OCI-LY7 (cell line): Measurements from ENCODE around the gene PSME3.

Experiments used
- EZH2phosphoT487 ChIP-seq: fragments of 200-600 bp; sonication (generic); IDR thresholded peaks from 2 replicates; pipeline ENCODE4 v1.6.1; 2018; ENCODE audit warnings: low read depth, borderline replicate concordance, mild to moderate bottlenecking, mixed run types, antibody characterized with exemption, low read length, moderate library complexity, mixed read lengths
- TF ChIP-seq, protein P1 (sequence below): fragments of 200-600 bp; sonication (generic); conservative IDR thresholded peaks from 2 replicates; pipeline ENCODE4 v1.5.1; 2014; ENCODE audit warnings: mild to moderate bottlenecking, antibody characterized with exemption, low read length, moderate library complexity, mixed read lengths

DNA sequence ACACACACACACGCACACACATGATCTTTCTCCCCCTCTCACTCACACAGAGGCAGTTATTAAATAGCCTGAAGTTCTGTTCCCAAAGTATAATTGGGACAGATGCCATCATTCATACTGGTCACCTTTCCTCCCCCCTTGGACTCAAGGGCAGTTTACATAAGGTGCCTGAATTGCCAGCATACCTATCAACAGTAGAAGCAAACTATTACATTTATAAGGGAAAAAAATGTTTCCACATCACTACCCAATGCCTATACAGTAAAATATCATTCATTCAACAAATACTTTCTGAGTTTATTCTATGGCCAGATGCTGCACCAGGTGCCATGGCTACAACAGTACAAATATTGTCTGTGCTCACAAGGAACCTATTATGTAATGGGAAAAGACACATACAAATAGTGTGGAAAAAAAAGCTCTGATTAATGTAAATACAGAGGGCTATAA lies 28.3 kb upstream of the PSME3 start:
- TF ChIP-seq, protein P1, sequence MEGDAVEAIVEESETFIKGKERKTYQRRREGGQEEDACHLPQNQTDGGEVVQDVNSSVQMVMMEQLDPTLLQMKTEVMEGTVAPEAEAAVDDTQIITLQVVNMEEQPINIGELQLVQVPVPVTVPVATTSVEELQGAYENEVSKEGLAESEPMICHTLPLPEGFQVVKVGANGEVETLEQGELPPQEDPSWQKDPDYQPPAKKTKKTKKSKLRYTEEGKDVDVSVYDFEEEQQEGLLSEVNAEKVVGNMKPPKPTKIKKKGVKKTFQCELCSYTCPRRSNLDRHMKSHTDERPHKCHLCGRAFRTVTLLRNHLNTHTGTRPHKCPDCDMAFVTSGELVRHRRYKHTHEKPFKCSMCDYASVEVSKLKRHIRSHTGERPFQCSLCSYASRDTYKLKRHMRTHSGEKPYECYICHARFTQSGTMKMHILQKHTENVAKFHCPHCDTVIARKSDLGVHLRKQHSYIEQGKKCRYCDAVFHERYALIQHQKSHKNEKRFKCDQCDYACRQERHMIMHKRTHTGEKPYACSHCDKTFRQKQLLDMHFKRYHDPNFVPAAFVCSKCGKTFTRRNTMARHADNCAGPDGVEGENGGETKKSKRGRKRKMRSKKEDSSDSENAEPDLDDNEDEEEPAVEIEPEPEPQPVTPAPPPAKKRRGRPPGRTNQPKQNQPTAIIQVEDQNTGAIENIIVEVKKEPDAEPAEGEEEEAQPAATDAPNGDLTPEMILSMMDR: no peak
- TF ChIP-seq EZH2phosphoT487: no peak
